ENCODE results near the gene FAM13C.

The FAM13C gene

GRCh38 chr10:59290448-59290847, 71.9 kb downstream of the FAM13C start:
- no peak for DNase-seq
- Histone ChIP-seq H3K27ac (ENCODE audit: low read length) (no peak overlapping the region), H3K27me3 (replicated peaks; ENCODE audit: insufficient read depth, low read length) (no peaks in the 10 kb centered on the region), H2AFZ (ENCODE audit: low read length) (no peak overlapping the region), H3K9me3 (replicated peaks; ENCODE audit: insufficient read depth, low read length) (no peaks in the 10 kb centered on the region), H3K9ac (ENCODE audit: low read length) (no peak overlapping the region), H3F3A (ENCODE audit: insufficient read depth, low read length) (no peaks in the 10 kb centered on the region), H3K4me1 (ENCODE audit: low read length) (no peaks in the 10 kb centered on the region), H3K4me2 (ENCODE audit: low read depth, low read length) (no peak overlapping the region), H4K20me1 (ENCODE audit: insufficient read depth, low read length) (no peaks in the 10 kb centered on the region), H3K79me2 (ENCODE audit: low read length) (no peaks in the 10 kb centered on the region), H3K36me3 (replicated peaks; ENCODE audit: insufficient read depth, low read length) (no peaks in the 10 kb centered on the region), H3K4me3 (ENCODE audit: low read length) (no peak overlapping the region), H3K9me2 (replicated peaks; ENCODE audit: insufficient read depth, low read length) (no peaks in the 10 kb centered on the region)
- TF ChIP-seq EZH2phosphoT487 (IDR thresholded peaks at IDR 0.05; ENCODE audit: low read length) (no peak), CTCF (IDR thresholded peaks at IDR 0.05; ENCODE audit: low read length) (no peak), EZH2 (optimal IDR thresholded peaks at IDR 0.05; ENCODE audit: low read depth, low read length) (no peak)

DNA sequence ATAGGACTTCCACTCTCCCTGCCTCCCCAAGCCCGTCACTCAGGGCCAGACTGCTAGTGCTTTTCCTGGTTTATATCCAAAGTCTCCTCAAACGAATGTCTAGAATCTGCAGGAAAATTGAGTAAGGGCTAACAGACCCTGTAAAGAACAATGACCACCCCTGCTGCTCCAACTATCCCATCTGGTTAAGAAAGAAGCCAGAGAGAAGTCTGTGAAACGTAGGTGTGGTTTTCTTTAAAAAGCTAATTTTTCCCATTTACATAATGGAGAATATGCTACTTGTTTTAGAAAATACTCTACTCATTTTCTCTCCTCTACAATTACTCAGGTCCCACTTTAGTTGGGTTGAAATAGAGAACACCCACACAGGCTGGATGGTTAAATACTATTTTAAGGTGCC, 72.5 kb downstream of the FAM13C start:
- no peak overlapping the region for H3K4me3 ChIP-seq (ENCODE audit: low read length)
- no peak overlapping the region for H3K4me2 ChIP-seq (ENCODE audit: low read depth, low read length)
- no peaks in the 10 kb centered on the region for H3K27me3 ChIP-seq (replicated peaks; ENCODE audit: insufficient read depth, low read length)
- H4K20me1 ChIP-seq (ENCODE audit: insufficient read depth, low read length) = no peaks in the 10 kb centered on the region
- TF ChIP-seq EZH2 (optimal IDR thresholded peaks at IDR 0.05; ENCODE audit: low read depth, low read length) (no peak), CTCF (IDR thresholded peaks at IDR 0.05; ENCODE audit: low read length) (no peak), EZH2phosphoT487 (IDR thresholded peaks at IDR 0.05; ENCODE audit: low read length) (no peak)
- no peaks in the 10 kb centered on the region for H3K9me2 ChIP-seq (replicated peaks; ENCODE audit: insufficient read depth, low read length)
- H3K9ac ChIP-seq (ENCODE audit: low read length) = no peak overlapping the region
- no peaks in the 10 kb centered on the region for H3K9me3 ChIP-seq (replicated peaks; ENCODE audit: insufficient read depth, low read length)
- H3K4me1 ChIP-seq (ENCODE audit: low read length) = no peaks in the 10 kb centered on the region
- DNase-seq = no peak
- no peak overlapping the region for H2AFZ ChIP-seq (ENCODE audit: low read length)
- H3F3A ChIP-seq (ENCODE audit: insufficient read depth, low read length) = no peaks in the 10 kb centered on the region
- no peaks in the 10 kb centered on the region for H3K79me2 ChIP-seq (ENCODE audit: low read length)
- no peak overlapping the region for H3K27ac ChIP-seq (ENCODE audit: low read length)
- H3K36me3 ChIP-seq (replicated peaks; ENCODE audit: insufficient read depth, low read length) = no peaks in the 10 kb centered on the region

GRCh38 chr10:59287587-59288255, 74.6 kb downstream of the FAM13C start:
- no peaks in the 10 kb centered on the region for H3K27me3 ChIP-seq (replicated peaks; ENCODE audit: insufficient read depth, low read length)
- H3F3A ChIP-seq (ENCODE audit: insufficient read depth, low read length) = no peaks in the 10 kb centered on the region
- no peaks in the 10 kb centered on the region for H3K9me2 ChIP-seq (replicated peaks; ENCODE audit: insufficient read depth, low read length)
- H3K79me2 ChIP-seq (ENCODE audit: low read length) = no peaks in the 10 kb centered on the region
- no peak for TF ChIP-seq EZH2 (optimal IDR thresholded peaks at IDR 0.05; ENCODE audit: low read depth, low read length)
- H2AFZ ChIP-seq (ENCODE audit: low read length) = no peak overlapping the region
- no peak overlapping the region for H3K4me3 ChIP-seq (ENCODE audit: low read length)
- no peaks in the 10 kb centered on the region for H3K9me3 ChIP-seq (replicated peaks; ENCODE audit: insufficient read depth, low read length)
- no peak overlapping the region for H3K27ac ChIP-seq (ENCODE audit: low read length)
- no peaks in the 10 kb centered on the region for H3K36me3 ChIP-seq (replicated peaks; ENCODE audit: insufficient read depth, low read length)
- no peak overlapping the region for H3K4me2 ChIP-seq (ENCODE audit: low read depth, low read length)
- no peak for DNase-seq
- H4K20me1 ChIP-seq (ENCODE audit: insufficient read depth, low read length) = no peaks in the 10 kb centered on the region
- H3K4me1 ChIP-seq (ENCODE audit: low read length) = no peaks in the 10 kb centered on the region
- no peak overlapping the region for H3K9ac ChIP-seq (ENCODE audit: low read length)

DNA sequence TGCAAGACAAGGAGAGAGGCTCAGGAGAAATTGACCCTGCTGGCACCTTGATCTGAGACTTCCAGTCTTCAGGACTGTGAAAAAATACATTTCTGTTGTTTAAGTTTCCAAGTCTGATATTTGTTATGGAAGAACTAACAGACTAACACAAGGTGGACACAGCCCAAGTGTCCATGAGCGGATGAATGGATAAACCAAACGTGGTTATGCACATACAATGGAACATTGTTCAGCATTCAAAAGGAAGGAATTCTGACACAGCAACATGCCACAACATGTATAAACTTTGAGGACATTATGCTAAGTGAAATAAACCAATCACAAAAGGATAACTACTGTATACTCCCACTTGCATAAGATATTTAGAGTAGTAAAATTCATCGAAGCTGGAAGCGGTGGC, 76.5 kb downstream of the FAM13C start:
- Histone ChIP-seq H3K4me2 (ENCODE audit: low read depth, low read length) (no peak overlapping the region), H3K79me2 (ENCODE audit: low read length) (no peaks in the 10 kb centered on the region), H3K36me3 (replicated peaks; ENCODE audit: insufficient read depth, low read length) (no peaks in the 10 kb centered on the region), H3K27me3 (replicated peaks; ENCODE audit: insufficient read depth, low read length) (no peaks in the 10 kb centered on the region), H4K20me1 (ENCODE audit: insufficient read depth, low read length) (no peaks in the 10 kb centered on the region), H3K9me3 (replicated peaks; ENCODE audit: insufficient read depth, low read length) (no peaks in the 10 kb centered on the region), H3K4me3 (ENCODE audit: low read length) (no peak overlapping the region), H3F3A (ENCODE audit: insufficient read depth, low read length) (no peaks in the 10 kb centered on the region), H3K9ac (ENCODE audit: low read length) (no peak overlapping the region), H3K27ac (ENCODE audit: low read length) (no peak overlapping the region), H3K9me2 (replicated peaks; ENCODE audit: insufficient read depth, low read length) (no peaks in the 10 kb centered on the region), H3K4me1 (ENCODE audit: low read length) (no peaks in the 10 kb centered on the region), H2AFZ (ENCODE audit: low read length) (no peak overlapping the region)
- no peak for DNase-seq
- TF ChIP-seq EZH2 (optimal IDR thresholded peaks at IDR 0.05; ENCODE audit: low read depth, low read length) = no peak
- no peak for TF ChIP-seq CTCF (IDR thresholded peaks at IDR 0.05; ENCODE audit: low read length)
- TF ChIP-seq EZH2phosphoT487 (IDR thresholded peaks at IDR 0.05; ENCODE audit: low read length) = no peak

Data from MM.1S (cell line).